RWPE1 (cell line): ENCODE data around the gene SOS1.
"Not testable (repeated sequence)": the region's sequence is repeated elsewhere in the genome, so short reads cannot be mapped to it uniquely, and the experiment has no call there.

ENCODE experiments used
- CTCF ChIA-PET: fragments of 350-600 bp; sonication (Branson Sonifier 250); formaldehyde crosslinking; extraction: SDS; loops from one replicate; lab custom pipeline; 2021; lab: Yijun Ruan, JAX
- POLR2A ChIA-PET: fragments of 400-600 bp; formaldehyde crosslinking; extraction: SDS; loops from one replicate; lab custom pipeline; 2020; ENCODE audit warnings: antibody characterized with exemption; ENCODE audit not compliant: low non-redundant PET; lab: Yijun Ruan, JAX
- DNase-seq: peaks from one replicate; pipeline ENCODE4 v3.0.0; 2012; ENCODE audit warnings: low spot score
- H3K27ac ChIP-seq: fragments of 450-650 bp; 2 replicates; pipeline ENCODE4 v1.5.1; 2017
- CTCF ChIP-seq: fragments of 450-650 bp; conservative IDR thresholded peaks from 2 replicates; pipeline ENCODE4 v1.5.1; 2017; ENCODE audit warnings: low read depth, mild to moderate bottlenecking

Gene SOS1

DNA sequence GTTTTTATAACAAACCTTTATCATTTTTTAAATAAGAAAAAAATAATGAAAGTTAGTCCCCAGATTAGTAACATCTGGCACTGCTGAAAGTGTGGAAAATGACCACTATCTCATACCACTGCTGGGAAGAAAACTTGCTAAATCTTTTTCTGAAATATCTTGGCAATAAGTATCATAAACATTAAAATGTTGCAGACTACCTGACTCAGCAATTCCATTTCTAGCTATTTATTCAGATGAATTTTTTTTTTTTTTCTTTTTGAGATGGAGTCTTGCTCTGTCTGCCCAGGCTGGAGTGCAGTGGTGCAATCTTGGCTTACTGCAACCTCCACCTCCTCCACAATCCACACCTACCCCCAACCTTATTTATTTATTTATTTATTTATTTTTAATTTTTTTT, 35.3 kb upstream of the SOS1 start:
- POLR2A ChIA-PET = interaction anchor here (0.6 kb wide), 1 partner anchor 62 kb away, joined by 3 read pairs; no protein-coding TSS in a partner anchor
- CTCF ChIA-PET = interaction anchor here (0.6 kb wide), 1 partner anchor 579 kb away, joined by 3 read pairs; no protein-coding TSS in a partner anchor
- H3K27ac ChIP-seq = no peak overlapping the region
- no peak for DNase-seq
- TF ChIP-seq CTCF = no peak

DNA sequence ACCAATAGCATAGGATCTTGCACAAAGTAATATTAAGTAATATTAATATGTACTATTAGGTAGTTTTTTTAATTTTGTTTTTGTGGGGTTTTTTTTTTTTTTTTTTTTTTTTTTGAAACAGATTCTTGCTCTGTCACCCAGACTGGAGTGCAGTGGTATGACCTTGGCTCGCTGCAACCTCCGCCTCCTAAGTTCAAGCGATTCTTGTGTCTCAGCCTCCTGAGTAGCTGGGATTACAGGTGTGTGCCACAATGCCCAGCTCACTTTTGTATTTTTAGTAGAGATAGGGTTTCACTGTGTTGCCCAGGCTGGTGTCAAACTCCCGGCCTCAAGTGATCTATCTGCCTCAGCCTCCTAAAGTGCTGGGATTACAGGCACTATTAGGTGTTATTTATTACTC, 34.7 kb upstream of the SOS1 start:
- CTCF ChIA-PET = interaction anchor here (0.6 kb wide), 1 partner anchor 579 kb away, joined by 3 read pairs; no protein-coding TSS in a partner anchor

GRCh38 chr2:39154944-39155343, 34.1 kb upstream of the SOS1 start:
- ChIA-PET CTCF (interaction anchor here (0.8 kb wide), 1 partner anchor 38 kb away, joined by 3 read pairs; no protein-coding TSS in a partner anchor), POLR2A (no interaction called here)
- TF ChIP-seq CTCF = no peak
- H3K27ac ChIP-seq = no peak overlapping the region
- DNase-seq = no peak

More for the DNA sequence above, 34.7 kb upstream of the SOS1 start:
- not testable (repeated sequence) for DNase-seq, H3K27ac ChIP-seq
- POLR2A ChIA-PET = interaction anchor here (0.6 kb wide), 1 partner anchor 62 kb away, joined by 3 read pairs; no protein-coding TSS in a partner anchor

DNA sequence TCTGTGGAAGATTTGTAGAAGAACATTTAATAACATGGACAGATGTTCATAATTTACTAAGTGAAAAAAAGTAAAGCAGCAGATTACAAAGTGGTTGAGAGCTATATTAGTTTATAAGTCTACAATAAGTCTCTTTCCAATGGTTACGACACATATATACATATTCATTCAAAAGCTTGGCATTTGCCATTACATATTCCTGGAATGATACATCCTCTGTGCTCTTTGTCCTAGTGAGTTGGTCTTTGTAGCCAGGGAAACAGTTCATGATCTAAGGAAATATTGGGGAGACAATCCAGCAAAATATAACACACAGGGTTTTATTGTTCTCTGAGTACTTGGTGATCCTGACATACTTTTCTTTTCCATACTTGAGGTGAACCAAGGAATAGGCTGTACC, 32.5 kb upstream of the SOS1 start:
- CTCF ChIA-PET = no interaction called here
- POLR2A ChIA-PET = no interaction called here
- H3K27ac ChIP-seq = no peak overlapping the region
- no peak for DNase-seq
- no peak for TF ChIP-seq CTCF

DNA sequence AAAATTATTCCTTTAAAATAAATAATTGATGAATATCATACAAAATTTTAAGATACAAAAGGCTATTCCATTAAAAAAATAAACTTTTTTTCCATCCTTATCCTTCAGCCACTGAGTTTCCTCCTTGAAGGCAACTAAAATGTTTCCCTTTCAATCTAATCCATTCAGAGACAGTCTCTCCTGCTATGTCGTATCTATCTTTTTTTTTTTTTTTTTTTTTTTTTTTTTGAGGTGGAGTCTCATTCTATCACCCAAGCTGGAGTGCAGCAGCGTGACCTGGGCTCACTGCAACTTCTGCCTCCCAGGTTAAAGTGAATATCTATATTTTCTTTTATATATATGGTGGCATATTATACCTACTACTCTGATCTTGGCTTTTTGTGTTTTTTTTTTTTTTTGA, 31.7 kb upstream of the SOS1 start:
- POLR2A ChIA-PET = no interaction called here

DNA sequence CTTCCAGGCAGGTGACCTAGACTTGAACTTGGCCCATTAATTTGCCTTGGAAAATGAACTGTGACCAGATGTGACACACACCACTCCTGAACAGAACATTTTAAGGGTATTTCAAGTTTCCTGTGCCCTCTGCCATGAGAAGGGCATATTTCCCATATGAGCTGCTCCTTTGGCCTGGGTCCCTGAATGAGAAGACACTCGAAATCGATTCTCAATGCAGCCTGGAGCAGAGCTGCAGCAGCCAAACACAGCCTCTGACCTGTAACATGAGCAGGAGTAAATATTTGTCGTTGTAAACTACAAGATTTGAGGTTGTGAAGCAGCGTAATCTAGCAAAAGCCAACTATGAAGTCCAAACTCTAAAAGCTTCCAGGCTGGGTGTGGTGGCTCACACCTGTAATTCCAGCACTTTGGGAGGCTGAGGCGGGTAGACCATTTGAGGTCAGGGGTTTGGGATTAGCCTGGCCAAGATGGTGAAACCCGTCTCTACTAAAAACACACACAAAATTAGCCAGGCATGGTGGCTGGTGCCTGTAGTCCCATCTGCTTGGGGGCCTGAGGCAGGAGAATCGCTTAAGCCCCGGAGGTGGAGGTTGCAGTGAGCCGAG, 30.1 kb upstream of the SOS1 start:
- no peak overlapping the region for H3K27ac ChIP-seq
- TF ChIP-seq CTCF = no peak
- no peak for DNase-seq
- CTCF ChIA-PET = no interaction called here
- POLR2A ChIA-PET = interaction anchor here (0.5 kb wide), 1 partner anchor 1932 kb away, joined by 4 read pairs; no protein-coding TSS in a partner anchor

More for the DNA sequence above, 31.7 kb upstream of the SOS1 start:
- H3K27ac ChIP-seq = no peak overlapping the region
- TF ChIP-seq CTCF = no peak
- no peak for DNase-seq
- CTCF ChIA-PET = no interaction called here

DNA sequence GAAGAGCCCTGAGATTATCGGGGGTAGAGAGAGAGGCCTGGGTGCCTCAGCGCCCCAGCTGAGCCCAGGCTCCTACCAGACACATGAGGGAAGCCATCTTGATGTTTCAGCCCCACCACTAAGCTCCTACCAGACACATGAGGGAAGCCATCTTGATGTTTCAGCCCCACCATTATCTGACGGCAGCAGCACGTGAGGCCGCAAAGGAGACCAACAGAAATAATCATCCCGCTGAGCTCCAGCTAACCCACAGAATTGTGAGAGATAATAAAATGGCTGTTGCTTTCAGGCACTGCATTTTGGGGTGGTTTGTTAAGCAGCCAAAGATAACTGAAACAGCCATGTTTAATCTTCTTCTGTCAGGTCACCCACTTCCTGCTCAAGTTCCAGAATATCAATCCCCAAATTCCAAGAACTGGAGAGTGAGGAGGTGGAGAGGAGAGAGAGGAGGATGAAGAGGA, 29.3 kb upstream of the SOS1 start:
- no peak for DNase-seq
- TF ChIP-seq CTCF = no peak
- CTCF ChIA-PET = no interaction called here
- POLR2A ChIA-PET = interaction anchor here (0.5 kb wide), 1 partner anchor 1931 kb away, joined by 4 read pairs; no protein-coding TSS in a partner anchor
- no peak overlapping the region for H3K27ac ChIP-seq
